Neural cell (in vitro differentiated cells): Measurements from ENCODE around the gene CDHR5. TPM values are rescaled to one million over a fixed set of nuclear protein-coding genes. Genes with fewer than 3 reads are reported as not detected.

Experiments used
- H2AFZ ChIP-seq: fragments of 200-600, 300-800 bp; sonication (generic), shearing (Covaris generic); 2 replicates; pipeline ENCODE4 v1.6.0; 2014; ENCODE audit warnings: low read depth, mild to moderate bottlenecking, antibody characterized with exemption, low read length, moderate library complexity
- H3F3A ChIP-seq: fragments of 200-600 bp; shearing (Covaris generic); 2 replicates; pipeline ENCODE4 v1.6.1; 2016; ENCODE audit warnings: mild to moderate bottlenecking, moderate library complexity, mixed read lengths, antibody characterized with exemption, low read length; ENCODE audit not compliant: insufficient read depth, poor library complexity, severe bottlenecking
- H3K27ac ChIP-seq: fragments of 200-600, 300-800 bp; sonication (generic), shearing (Covaris generic); 2 replicates; pipeline ENCODE4 v1.5.1; 2014; ENCODE audit warnings: mild to moderate bottlenecking, low read length, moderate library complexity
- H3K27me3 ChIP-seq: fragments of 300-800, 200-600 bp; sonication (generic), shearing (Covaris generic); 2 replicates; pipeline ENCODE4 v1.6.0; 2014; ENCODE audit warnings: mild to moderate bottlenecking, low read depth, low read length, moderate library complexity; ENCODE audit not compliant: insufficient read depth
- H3K36me3 ChIP-seq: fragments of 300-800, 200-600 bp; sonication (generic), shearing (Covaris generic); 2 replicates; pipeline ENCODE4 v1.5.1; 2014; ENCODE audit warnings: mild to moderate bottlenecking, antibody characterized with exemption, low read length, moderate library complexity; ENCODE audit not compliant: insufficient read depth
- H3K4me2 ChIP-seq: fragments of 300-800, 200-600 bp; sonication (generic), shearing (Covaris generic); 2 replicates; pipeline ENCODE4 v1.6.0; 2014; ENCODE audit warnings: mild to moderate bottlenecking, low read length
- H3K4me3 ChIP-seq: fragments of 300-800, 200-600 bp; sonication (generic), shearing (Covaris generic); 2 replicates; pipeline ENCODE4 v1.5.1; 2014; ENCODE audit warnings: mild to moderate bottlenecking, low read length, moderate library complexity
- H3K79me2 ChIP-seq: fragments of 200-600 bp; shearing (Covaris generic); replicated peaks from 2 replicates; pipeline ENCODE4 v1.6.0; 2014; ENCODE audit warnings: mild to moderate bottlenecking, low read length, moderate library complexity; ENCODE audit not compliant: insufficient read depth
- H3K9ac ChIP-seq: fragments of 300-800, 200-600 bp; sonication (generic), shearing (Covaris generic); 2 replicates; pipeline ENCODE4 v1.6.1; 2016; ENCODE audit warnings: mild to moderate bottlenecking, low read length, mixed read lengths
- H3K9me2 ChIP-seq: fragments of 200-600 bp; shearing (Covaris generic); 2 replicates; pipeline ENCODE4 v1.6.1; 2016; ENCODE audit warnings: mild to moderate bottlenecking, low read length, mixed read lengths; ENCODE audit not compliant: insufficient read depth
- H3K9me3 ChIP-seq: fragments of 200-600, 300-800 bp; sonication (generic), shearing (Covaris generic); 2 replicates; pipeline ENCODE4 v1.6.1; 2016; ENCODE audit warnings: mild to moderate bottlenecking, mixed run types, low read length, moderate library complexity, mixed read lengths
- H4K20me1 ChIP-seq: fragments of 200-600 bp; shearing (Covaris generic); 2 replicates; pipeline ENCODE4 v1.6.1; 2016; ENCODE audit warnings: mild to moderate bottlenecking, mixed run types; ENCODE audit not compliant: insufficient read depth
- EP300 ChIP-seq: fragments of 450-650 bp; conservative IDR thresholded peaks from 2 replicates; pipeline ENCODE4 v1.6.1; 2014; ENCODE audit warnings: antibody characterized with exemption, mild to moderate bottlenecking, moderate library complexity; ENCODE audit not compliant: poor library complexity, severe bottlenecking
- EZH2 ChIP-seq: fragments of 200-600, 300-800 bp; shearing (Covaris generic), sonication (generic); IDR thresholded peaks from 2 replicates; pipeline ENCODE4 v1.6.1; 2014; ENCODE audit warnings: antibody characterized with exemption, low read length, borderline replicate concordance, mild to moderate bottlenecking; ENCODE audit not compliant: insufficient read depth, poor library complexity, severe bottlenecking
- MXI1 ChIP-seq: fragments of 450-650 bp; conservative IDR thresholded peaks from 2 replicates; pipeline ENCODE4 v1.6.1; 2014; ENCODE audit warnings: antibody characterized with exemption, mild to moderate bottlenecking; ENCODE audit not compliant: poor library complexity, severe bottlenecking
- POLR2AphosphoS5 ChIP-seq: IDR thresholded peaks from 2 replicates; pipeline ENCODE4 v1.6.1; 2012
- RAD21 ChIP-seq: fragments of 450-650 bp; conservative IDR thresholded peaks from 2 replicates; pipeline ENCODE4 v1.6.1; 2014; ENCODE audit warnings: antibody characterized with exemption, mild to moderate bottlenecking, moderate library complexity
- SMC3 ChIP-seq: fragments of 450-650 bp; conservative IDR thresholded peaks from 2 replicates; pipeline ENCODE4 v1.6.1; 2014; ENCODE audit warnings: antibody characterized with exemption, mild to moderate bottlenecking, moderate library complexity; ENCODE audit not compliant: poor library complexity
- TAF1 ChIP-seq: IDR thresholded peaks from 2 replicates; pipeline ENCODE4 v1.6.1; 2012; ENCODE audit warnings: low read depth
- polyA plus RNA-seq: library from polyadenylated mRNA; depleted of rRNA; stranded (reverse); fragments of >200 nt; gene quantifications from 2 replicates; pipeline ENCODE4 v1.2.3, GENCODE V29; 2014
- TF ChIP-seq, protein P1 (sequence below): IDR thresholded peaks from 2 replicates; pipeline ENCODE4 v1.6.1; 2012; ENCODE audit warnings: borderline replicate concordance
- TF ChIP-seq, protein P2 (sequence below): fragments of 450-650 bp; IDR thresholded peaks from 2 replicates; pipeline ENCODE4 v1.5.1; 2014; ENCODE audit warnings: antibody characterized with exemption, mild to moderate bottlenecking, moderate library complexity; ENCODE audit not compliant: poor library complexity, severe bottlenecking

CDHR5 gene
- polyA plus RNA-seq, 1 donor from 2014 or later: not detected

GRCh38 chr11:641806-642370 lies 17.1 kb upstream of the CDHR5 start:
- H3K36me3 ChIP-seq: no peaks in the 10 kb centered on the region
- TF ChIP-seq, protein P1, sequence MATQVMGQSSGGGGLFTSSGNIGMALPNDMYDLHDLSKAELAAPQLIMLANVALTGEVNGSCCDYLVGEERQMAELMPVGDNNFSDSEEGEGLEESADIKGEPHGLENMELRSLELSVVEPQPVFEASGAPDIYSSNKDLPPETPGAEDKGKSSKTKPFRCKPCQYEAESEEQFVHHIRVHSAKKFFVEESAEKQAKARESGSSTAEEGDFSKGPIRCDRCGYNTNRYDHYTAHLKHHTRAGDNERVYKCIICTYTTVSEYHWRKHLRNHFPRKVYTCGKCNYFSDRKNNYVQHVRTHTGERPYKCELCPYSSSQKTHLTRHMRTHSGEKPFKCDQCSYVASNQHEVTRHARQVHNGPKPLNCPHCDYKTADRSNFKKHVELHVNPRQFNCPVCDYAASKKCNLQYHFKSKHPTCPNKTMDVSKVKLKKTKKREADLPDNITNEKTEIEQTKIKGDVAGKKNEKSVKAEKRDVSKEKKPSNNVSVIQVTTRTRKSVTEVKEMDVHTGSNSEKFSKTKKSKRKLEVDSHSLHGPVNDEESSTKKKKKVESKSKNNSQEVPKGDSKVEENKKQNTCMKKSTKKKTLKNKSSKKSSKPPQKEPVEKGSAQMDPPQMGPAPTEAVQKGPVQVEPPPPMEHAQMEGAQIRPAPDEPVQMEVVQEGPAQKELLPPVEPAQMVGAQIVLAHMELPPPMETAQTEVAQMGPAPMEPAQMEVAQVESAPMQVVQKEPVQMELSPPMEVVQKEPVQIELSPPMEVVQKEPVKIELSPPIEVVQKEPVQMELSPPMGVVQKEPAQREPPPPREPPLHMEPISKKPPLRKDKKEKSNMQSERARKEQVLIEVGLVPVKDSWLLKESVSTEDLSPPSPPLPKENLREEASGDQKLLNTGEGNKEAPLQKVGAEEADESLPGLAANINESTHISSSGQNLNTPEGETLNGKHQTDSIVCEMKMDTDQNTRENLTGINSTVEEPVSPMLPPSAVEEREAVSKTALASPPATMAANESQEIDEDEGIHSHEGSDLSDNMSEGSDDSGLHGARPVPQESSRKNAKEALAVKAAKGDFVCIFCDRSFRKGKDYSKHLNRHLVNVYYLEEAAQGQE: no peak
- TF ChIP-seq POLR2AphosphoS5: no peak
- no peak for TF ChIP-seq TAF1
- H3K79me2 ChIP-seq: no peaks in the 10 kb centered on the region
- no peak overlapping the region for H3K27ac ChIP-seq
- peaks cover 12% of the 10 kb centered on the region for H4K20me1 ChIP-seq
- H3K9me3 ChIP-seq: no peaks in the 10 kb centered on the region
- H3F3A ChIP-seq: no peaks in the 10 kb centered on the region
- no peak overlapping the region for H2AFZ ChIP-seq
- no peaks in the 10 kb centered on the region for H3K9me2 ChIP-seq
- no peak overlapping the region for H3K4me2 ChIP-seq
- H3K4me3 ChIP-seq: no peak overlapping the region
- H3K9ac ChIP-seq: no peak overlapping the region
- peaks cover 21% of the 10 kb centered on the region for H3K27me3 ChIP-seq

DNA sequence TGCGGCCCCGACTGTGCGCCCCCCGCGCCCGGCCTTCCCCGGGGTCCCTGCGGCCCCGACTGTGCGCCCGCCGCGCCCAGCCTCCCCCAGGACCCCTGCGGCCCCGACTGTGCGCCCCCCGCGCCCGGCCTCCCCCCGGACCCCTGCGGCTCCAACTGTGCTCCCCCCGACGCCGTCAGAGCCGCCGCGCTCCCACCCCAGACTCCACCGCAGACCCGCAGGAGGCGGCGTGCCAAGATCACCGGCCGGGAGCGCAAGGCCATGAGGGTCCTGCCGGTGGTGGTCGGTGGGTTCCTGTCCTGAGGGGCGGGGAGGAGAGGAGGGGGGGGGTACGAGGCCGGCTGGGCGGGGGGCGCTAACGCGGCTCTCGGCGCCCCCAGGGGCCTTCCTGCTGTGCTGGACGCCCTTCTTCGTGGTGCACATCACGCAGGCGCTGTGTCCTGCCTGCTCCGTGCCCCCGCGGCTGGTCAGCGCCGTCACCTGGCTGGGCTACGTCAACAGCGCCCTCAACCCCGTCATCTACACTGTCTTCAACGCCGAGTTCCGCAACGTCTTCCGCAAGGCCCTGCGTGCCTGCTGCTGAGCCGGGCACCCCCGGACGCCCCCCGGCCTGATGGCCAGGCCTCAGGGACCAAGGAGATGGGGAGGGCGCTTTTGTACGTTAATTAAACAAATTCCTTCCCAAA lies 15.4 kb upstream of the CDHR5 start:
- Histone ChIP-seq H3K36me3 (no peaks in the 10 kb centered on the region), H3K4me2 (no peak overlapping the region), H3K27me3 (peaks cover 31% of the 10 kb centered on the region)

More for the DNA sequence above, 15.4 kb upstream of the CDHR5 start:
- Histone ChIP-seq H3K4me3 (no peak overlapping the region), H3K79me2 (no peaks in the 10 kb centered on the region), H3K9me3 (no peaks in the 10 kb centered on the region), H3K27ac (no peak overlapping the region), H3F3A (no peaks in the 10 kb centered on the region), H2AFZ (no peak overlapping the region), H3K9ac (no peak overlapping the region), H3K9me2 (no peaks in the 10 kb centered on the region), H4K20me1 (peaks cover 12% of the 10 kb centered on the region)
- TF ChIP-seq, protein P1: no peak
- TF ChIP-seq SMC3 (no peak), EP300 (no peak), RAD21 (no peak), MXI1 (no peak), EZH2 (no peak), POLR2AphosphoS5 (no peak), TAF1 (no peak)
- TF ChIP-seq, protein P2, sequence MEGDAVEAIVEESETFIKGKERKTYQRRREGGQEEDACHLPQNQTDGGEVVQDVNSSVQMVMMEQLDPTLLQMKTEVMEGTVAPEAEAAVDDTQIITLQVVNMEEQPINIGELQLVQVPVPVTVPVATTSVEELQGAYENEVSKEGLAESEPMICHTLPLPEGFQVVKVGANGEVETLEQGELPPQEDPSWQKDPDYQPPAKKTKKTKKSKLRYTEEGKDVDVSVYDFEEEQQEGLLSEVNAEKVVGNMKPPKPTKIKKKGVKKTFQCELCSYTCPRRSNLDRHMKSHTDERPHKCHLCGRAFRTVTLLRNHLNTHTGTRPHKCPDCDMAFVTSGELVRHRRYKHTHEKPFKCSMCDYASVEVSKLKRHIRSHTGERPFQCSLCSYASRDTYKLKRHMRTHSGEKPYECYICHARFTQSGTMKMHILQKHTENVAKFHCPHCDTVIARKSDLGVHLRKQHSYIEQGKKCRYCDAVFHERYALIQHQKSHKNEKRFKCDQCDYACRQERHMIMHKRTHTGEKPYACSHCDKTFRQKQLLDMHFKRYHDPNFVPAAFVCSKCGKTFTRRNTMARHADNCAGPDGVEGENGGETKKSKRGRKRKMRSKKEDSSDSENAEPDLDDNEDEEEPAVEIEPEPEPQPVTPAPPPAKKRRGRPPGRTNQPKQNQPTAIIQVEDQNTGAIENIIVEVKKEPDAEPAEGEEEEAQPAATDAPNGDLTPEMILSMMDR: no peak
